Measurements from ENCODE around the gene PHF21B. TPM values are rescaled to one million over a fixed set of nuclear protein-coding genes. Genes with fewer than 3 reads are reported as not detected.
"Not testable (repeated sequence)": the region's sequence is repeated elsewhere in the genome, so short reads cannot be mapped to it uniquely, and the experiment has no call there.

Gene PHF21B
- polyA plus RNA-seq, 4 donors: 0.09 to 0.16 TPM; not detected in 2

- peaks cover 0 to 5% of the 10 kb centered on the region in 2 donors for H3K9me3 ChIP-seq (ENCODE audit: control insufficient read depth in 2 of 2, insufficient read depth in 1 of 2, low read depth in 1 of 2, low read length in 1 of 2)
- H3K4me3 ChIP-seq (ENCODE audit: low read depth in 1 of 3, low read length in 3 of 3): no peak overlapping the region
- H3K27me3 ChIP-seq (ENCODE audit: control insufficient read depth in 3 of 3, insufficient read depth in 3 of 3, low read length in 3 of 3): no peaks in the 10 kb centered on the region
- H3K27ac ChIP-seq (ENCODE audit: low read depth in 1 of 3, low read length in 2 of 3): no peak overlapping the region
- no peaks in the 10 kb centered on the region for H3K36me3 ChIP-seq (ENCODE audit: control insufficient read depth in 3 of 3, insufficient read depth in 2 of 3, low read depth in 1 of 3, low read length in 3 of 3)
- DNase-seq: no peak
- no peaks in the 10 kb centered on the region for H3K4me1 ChIP-seq (ENCODE audit: control insufficient read depth in 3 of 3, insufficient read depth in 2 of 3, low read depth in 1 of 3, low read length in 2 of 3)
- WGBS, 3 donors: 66 to 82% (median 72%) methylated on average over 5 of the region's 5 CpGs
- FAIRE-seq: no peak
These were observed 85.7 kb downstream of the PHF21B start for GRCh38 chr22:44924098-44924497.

DNA sequence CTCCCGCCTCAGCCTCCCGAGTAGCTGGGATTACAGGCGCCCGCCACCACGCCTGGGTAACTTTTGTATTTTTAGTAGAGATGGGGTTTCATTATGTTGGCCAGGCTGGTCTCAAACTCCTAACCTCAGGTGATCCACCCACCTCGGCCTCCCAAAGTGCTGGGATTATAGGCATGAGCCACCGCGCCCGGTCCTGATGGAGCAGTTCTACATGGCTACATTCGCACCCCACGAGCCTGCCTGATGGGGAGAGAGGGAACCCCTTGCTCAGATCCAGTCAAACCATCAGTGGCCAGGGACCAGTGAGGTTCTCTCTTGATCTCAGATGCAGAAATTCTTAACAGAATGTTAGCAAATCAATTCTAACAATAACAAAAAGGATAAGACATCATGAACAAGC is 88.0 kb downstream of the PHF21B start:
- not testable (repeated sequence) for H3K4me3 ChIP-seq (ENCODE audit: low read depth in 1 of 3, low read length in 3 of 3); H3K27ac ChIP-seq (ENCODE audit: low read depth in 1 of 3, low read length in 2 of 3); H3K4me1 ChIP-seq (ENCODE audit: control insufficient read depth in 3 of 3, insufficient read depth in 2 of 3, low read depth in 1 of 3, low read length in 2 of 3); H3K27me3 ChIP-seq (ENCODE audit: control insufficient read depth in 3 of 3, insufficient read depth in 3 of 3, low read length in 3 of 3); H3K9me3 ChIP-seq (ENCODE audit: control insufficient read depth in 2 of 2, insufficient read depth in 1 of 2, low read depth in 1 of 2, low read length in 1 of 2); DNase-seq; H3K36me3 ChIP-seq (ENCODE audit: control insufficient read depth in 3 of 3, insufficient read depth in 2 of 3, low read depth in 1 of 3, low read length in 3 of 3); FAIRE-seq
- 91 to 95% (median 92%) methylated on average over 7 to 11 of the region's 11 CpGs for WGBS, 3 donors

GRCh38 chr22:44920183-44920582 is 89.6 kb downstream of the PHF21B start:
- FAIRE-seq (no peak), DNase-seq (no peak)
- no peaks in the 10 kb centered on the region for H3K27me3 ChIP-seq (ENCODE audit: control insufficient read depth in 3 of 3, insufficient read depth in 3 of 3, low read length in 3 of 3)
- no peaks in the 10 kb centered on the region for H3K36me3 ChIP-seq (ENCODE audit: control insufficient read depth in 3 of 3, insufficient read depth in 2 of 3, low read depth in 1 of 3, low read length in 3 of 3)
- H3K4me1 ChIP-seq (ENCODE audit: control insufficient read depth in 3 of 3, insufficient read depth in 2 of 3, low read depth in 1 of 3, low read length in 2 of 3): no peaks in the 10 kb centered on the region
- no peak overlapping the region for H3K27ac ChIP-seq (ENCODE audit: low read depth in 1 of 3, low read length in 2 of 3)
- H3K9me3 ChIP-seq (ENCODE audit: control insufficient read depth in 2 of 2, insufficient read depth in 1 of 2, low read depth in 1 of 2, low read length in 1 of 2): peaks cover 0 to 5% of the 10 kb centered on the region in 2 donors
- H3K4me3 ChIP-seq (ENCODE audit: low read depth in 1 of 3, low read length in 3 of 3): no peak overlapping the region
- 84 to 88% (median 86%) methylated on average over 14 of the region's 14 CpGs for WGBS, 3 donors

DNA sequence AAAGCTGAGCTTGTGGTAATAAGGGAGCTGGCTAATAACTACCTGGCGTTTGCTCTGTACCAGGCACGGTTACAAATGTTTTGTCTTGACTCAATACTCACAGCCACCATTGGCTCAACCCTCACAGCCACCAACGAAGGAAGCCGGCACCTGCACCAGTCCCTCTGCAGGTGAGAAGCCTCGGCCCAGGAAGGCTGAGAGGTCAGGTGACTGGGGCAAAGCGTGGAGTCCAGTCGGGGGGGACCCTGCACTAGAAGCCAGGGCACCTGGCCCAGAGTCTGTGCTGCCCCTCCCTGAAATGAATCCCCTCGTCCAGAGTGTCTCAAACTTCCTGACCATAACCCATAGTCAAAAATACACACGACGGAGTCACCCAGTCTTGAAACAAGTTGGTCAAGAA is 90.1 kb downstream of the PHF21B start:
- H3K36me3 ChIP-seq (ENCODE audit: control insufficient read depth in 3 of 3, insufficient read depth in 2 of 3, low read depth in 1 of 3, low read length in 3 of 3): no peaks in the 10 kb centered on the region
- no peaks in the 10 kb centered on the region for H3K27me3 ChIP-seq (ENCODE audit: control insufficient read depth in 3 of 3, insufficient read depth in 3 of 3, low read length in 3 of 3)
- WGBS, 3 donors: 71 to 86% (median 78%) methylated on average over 10 of the region's 10 CpGs
- H3K4me3 ChIP-seq (ENCODE audit: low read depth in 1 of 3, low read length in 3 of 3): no peak overlapping the region
- H3K9me3 ChIP-seq (ENCODE audit: control insufficient read depth in 2 of 2, insufficient read depth in 1 of 2, low read depth in 1 of 2, low read length in 1 of 2): peaks cover 0 to 5% of the 10 kb centered on the region in 2 donors
- H3K27ac ChIP-seq (ENCODE audit: low read depth in 1 of 3, low read length in 2 of 3): no peak overlapping the region
- no peaks in the 10 kb centered on the region for H3K4me1 ChIP-seq (ENCODE audit: control insufficient read depth in 3 of 3, insufficient read depth in 2 of 3, low read depth in 1 of 3, low read length in 2 of 3)
- DNase-seq (no peak), FAIRE-seq (no peak)

DNA sequence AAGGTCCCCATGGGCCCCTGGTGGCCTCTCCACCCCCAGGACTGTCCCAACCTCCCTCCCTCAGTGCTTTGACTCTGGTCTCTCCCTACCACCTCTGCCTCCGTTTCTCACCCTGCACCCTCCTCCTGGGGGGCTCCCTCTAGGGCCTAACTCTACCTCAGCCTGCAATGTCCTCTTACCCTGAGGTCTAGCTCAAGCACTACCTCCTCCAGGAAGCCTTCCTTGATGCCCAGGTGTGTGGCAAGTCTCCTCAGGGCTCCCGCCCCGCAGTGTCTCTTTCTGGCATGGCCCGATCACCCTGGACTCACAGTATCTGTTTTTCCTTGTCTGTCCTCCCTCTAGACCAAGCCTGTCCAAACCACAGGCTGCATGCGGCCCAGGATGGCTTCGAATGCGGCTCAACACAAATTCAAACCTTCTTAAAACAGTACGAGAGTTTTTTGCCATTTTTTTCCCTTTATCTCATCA is 90.8 kb downstream of the PHF21B start:
- Histone ChIP-seq H3K36me3 (ENCODE audit: control insufficient read depth in 3 of 3, insufficient read depth in 2 of 3, low read depth in 1 of 3, low read length in 3 of 3) (no peaks in the 10 kb centered on the region), H3K27me3 (ENCODE audit: control insufficient read depth in 3 of 3, insufficient read depth in 3 of 3, low read length in 3 of 3) (no peaks in the 10 kb centered on the region), H3K9me3 (ENCODE audit: control insufficient read depth in 2 of 2, insufficient read depth in 1 of 2, low read depth in 1 of 2, low read length in 1 of 2) (no peaks in the 10 kb centered on the region), H3K27ac (ENCODE audit: low read depth in 1 of 3, low read length in 2 of 3) (no peak overlapping the region), H3K4me1 (ENCODE audit: control insufficient read depth in 3 of 3, insufficient read depth in 2 of 3, low read depth in 1 of 3, low read length in 2 of 3) (no peaks in the 10 kb centered on the region), H3K4me3 (ENCODE audit: low read depth in 1 of 3, low read length in 3 of 3) (no peak overlapping the region)
- DNase-seq (no peak), FAIRE-seq (no peak)
- 85 to 90% (median 87%) methylated on average over 8 of the region's 8 CpGs for WGBS, 3 donors

DNA sequence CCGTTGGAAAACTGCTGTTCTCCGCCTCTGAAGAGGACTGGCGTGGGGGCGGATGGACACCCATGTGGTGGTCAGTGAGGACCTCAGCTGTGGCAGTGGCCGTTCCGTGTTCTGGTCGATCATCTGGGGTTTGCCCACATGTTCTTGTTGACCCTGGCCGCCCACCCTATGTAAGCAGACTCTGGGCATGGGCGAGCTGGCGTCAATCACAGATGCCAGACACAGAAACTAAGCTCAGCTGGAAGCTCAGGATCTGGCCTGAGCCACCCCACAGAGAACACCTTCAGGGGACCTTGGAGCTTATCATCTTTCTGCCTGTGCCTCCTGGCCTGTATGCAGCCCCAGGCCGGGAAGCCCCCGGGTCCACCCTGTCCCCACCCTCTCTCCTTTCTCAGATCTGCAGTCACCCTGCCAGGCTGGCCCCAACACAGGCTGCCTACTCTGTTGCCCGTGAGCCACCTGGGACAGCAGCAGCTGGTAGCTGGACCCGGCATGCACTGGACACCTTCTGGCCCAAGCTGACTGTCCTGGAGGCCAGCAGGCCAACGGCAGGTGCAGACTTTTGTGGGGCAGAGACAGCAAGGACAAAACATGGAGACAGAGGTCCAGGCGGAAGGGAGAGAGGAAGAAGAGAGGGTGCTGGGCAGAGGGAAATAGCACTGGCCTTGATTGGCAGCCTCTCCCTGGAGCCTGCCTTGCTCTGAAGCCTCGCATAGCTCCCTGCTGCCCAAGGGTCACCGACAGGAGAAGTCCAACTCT is 91.5 kb downstream of the PHF21B start:
- no peak for DNase-seq
- 73 to 84% (median 75%) methylated on average over 17 to 18 of the region's 18 CpGs for WGBS, 3 donors
- FAIRE-seq: no peak
- Histone ChIP-seq H3K4me1 (ENCODE audit: control insufficient read depth in 3 of 3, insufficient read depth in 2 of 3, low read depth in 1 of 3, low read length in 2 of 3) (no peaks in the 10 kb centered on the region), H3K36me3 (ENCODE audit: control insufficient read depth in 3 of 3, insufficient read depth in 2 of 3, low read depth in 1 of 3, low read length in 3 of 3) (no peaks in the 10 kb centered on the region), H3K27me3 (ENCODE audit: control insufficient read depth in 3 of 3, insufficient read depth in 3 of 3, low read length in 3 of 3) (no peaks in the 10 kb centered on the region), H3K4me3 (ENCODE audit: low read depth in 1 of 3, low read length in 3 of 3) (no peak overlapping the region), H3K27ac (ENCODE audit: low read depth in 1 of 3, low read length in 2 of 3) (no peak overlapping the region), H3K9me3 (ENCODE audit: control insufficient read depth in 2 of 2, insufficient read depth in 1 of 2, low read depth in 1 of 2, low read length in 1 of 2) (no peaks in the 10 kb centered on the region)

DNA sequence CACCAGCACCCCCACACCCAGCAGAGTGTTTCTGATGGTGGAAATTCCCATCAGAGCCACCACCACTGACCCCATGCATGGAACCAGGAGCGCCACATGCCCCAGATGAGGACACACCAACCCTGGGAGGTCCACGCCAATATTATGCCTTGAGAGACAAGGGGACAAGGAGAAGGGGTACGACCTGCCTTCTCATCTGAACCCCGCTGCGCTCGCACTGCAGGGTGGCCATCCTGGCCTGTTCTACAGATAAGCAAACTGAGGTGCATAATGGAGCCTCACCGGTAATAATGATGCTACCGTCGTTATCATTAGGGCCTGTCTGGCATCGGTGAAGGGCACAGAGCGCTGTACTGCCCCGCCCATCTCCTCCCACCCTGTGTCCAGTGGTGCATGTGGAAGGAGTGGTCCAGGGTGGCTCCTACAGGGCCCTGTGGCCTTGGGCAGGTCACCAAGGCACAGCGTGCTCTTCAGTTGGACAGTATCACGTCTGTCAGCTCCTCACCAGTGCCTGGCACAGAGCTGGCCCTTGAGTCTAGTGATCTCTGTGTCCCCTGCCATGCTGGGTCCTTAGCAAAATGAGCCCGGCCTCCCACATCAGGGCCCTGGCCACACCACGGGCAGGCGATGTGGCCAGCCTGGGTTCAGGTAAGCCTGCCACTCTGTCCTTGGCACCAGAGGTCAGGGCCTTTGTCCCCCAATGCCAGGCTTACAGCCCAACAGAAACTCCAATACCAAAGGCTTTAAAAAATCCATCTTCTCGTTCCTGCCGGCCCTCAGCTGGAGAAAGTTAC is 92.2 kb downstream of the PHF21B start:
- WGBS, 3 donors: 74 to 88% (median 76%) methylated on average over 19 of the region's 19 CpGs
- Histone ChIP-seq H3K36me3 (ENCODE audit: control insufficient read depth in 3 of 3, insufficient read depth in 2 of 3, low read depth in 1 of 3, low read length in 3 of 3) (no peaks in the 10 kb centered on the region), H3K4me1 (ENCODE audit: control insufficient read depth in 3 of 3, insufficient read depth in 2 of 3, low read depth in 1 of 3, low read length in 2 of 3) (no peaks in the 10 kb centered on the region), H3K27ac (ENCODE audit: low read depth in 1 of 3, low read length in 2 of 3) (no peak overlapping the region), H3K9me3 (ENCODE audit: control insufficient read depth in 2 of 2, insufficient read depth in 1 of 2, low read depth in 1 of 2, low read length in 1 of 2) (no peaks in the 10 kb centered on the region), H3K4me3 (ENCODE audit: low read depth in 1 of 3, low read length in 3 of 3) (no peak overlapping the region), H3K27me3 (ENCODE audit: control insufficient read depth in 3 of 3, insufficient read depth in 3 of 3, low read length in 3 of 3) (no peaks in the 10 kb centered on the region)
- FAIRE-seq (no peak), DNase-seq (no peak)

GRCh38 chr22:44916281-44917231 is 93.2 kb downstream of the PHF21B start:
- 82 to 87% (median 83%) methylated on average over 39 to 46 of the region's 46 CpGs for WGBS, 3 donors
- Histone ChIP-seq H3K27ac (ENCODE audit: low read depth in 1 of 3, low read length in 2 of 3) (no peak overlapping the region), H3K36me3 (ENCODE audit: control insufficient read depth in 3 of 3, insufficient read depth in 2 of 3, low read depth in 1 of 3, low read length in 3 of 3) (no peaks in the 10 kb centered on the region), H3K9me3 (ENCODE audit: control insufficient read depth in 2 of 2, insufficient read depth in 1 of 2, low read depth in 1 of 2, low read length in 1 of 2) (no peaks in the 10 kb centered on the region), H3K4me3 (ENCODE audit: low read depth in 1 of 3, low read length in 3 of 3) (no peak overlapping the region), H3K27me3 (ENCODE audit: control insufficient read depth in 3 of 3, insufficient read depth in 3 of 3, low read length in 3 of 3) (no peaks in the 10 kb centered on the region), H3K4me1 (ENCODE audit: control insufficient read depth in 3 of 3, insufficient read depth in 2 of 3, low read depth in 1 of 3, low read length in 2 of 3) (no peaks in the 10 kb centered on the region)
- DNase-seq (no peak), FAIRE-seq (no peak)

Measured in small intestine (tissue), 7 donors.